Measurements from ENCODE around the gene PIGR.

Gene PIGR

GRCh38 chr1:206895837-206896242 is 50.4 kb downstream of the PIGR start:
- no peak overlapping the region for H3K4me3 ChIP-seq (replicated peaks in 1 of 2; ENCODE audit: low read depth in 2 of 2, low read length in 2 of 2)
- no peak for TF ChIP-seq CTCF (IDR thresholded peaks at IDR 0.05; ENCODE audit: low read depth, low read length)
- peak; percentile 82 to 92 for DNase-seq (ENCODE audit: low read depth in 2 of 2)

GRCh38 chr1:206895325-206895724 is 50.9 kb downstream of the PIGR start:
- H3K4me3 ChIP-seq (replicated peaks in 1 of 2; ENCODE audit: low read depth in 2 of 2, low read length in 2 of 2) = no peak overlapping the region
- no peak for TF ChIP-seq CTCF (IDR thresholded peaks at IDR 0.05; ENCODE audit: low read depth, low read length)
- no peak for DNase-seq (ENCODE audit: low read depth in 2 of 2)

GRCh38 chr1:206893380-206893779 is 52.9 kb downstream of the PIGR start:
- DNase-seq (ENCODE audit: low read depth in 2 of 2) = no peak
- no peak overlapping the region for H3K4me3 ChIP-seq (replicated peaks in 1 of 2; ENCODE audit: low read depth in 2 of 2, low read length in 2 of 2)
- no peak for TF ChIP-seq CTCF (IDR thresholded peaks at IDR 0.05; ENCODE audit: low read depth, low read length)

GRCh38 chr1:206892351-206892984 is 53.8 kb downstream of the PIGR start:
- DNase-seq (ENCODE audit: low read depth in 2 of 2) = peak; percentile 74 to 77
- H3K4me3 ChIP-seq (replicated peaks in 1 of 2; ENCODE audit: low read depth in 2 of 2, low read length in 2 of 2) = no peak overlapping the region
- no peak for TF ChIP-seq CTCF (IDR thresholded peaks at IDR 0.05; ENCODE audit: low read depth, low read length)

GRCh38 chr1:206891412-206891811 is 54.9 kb downstream of the PIGR start:
- peak; percentile 46 to 70 for DNase-seq (ENCODE audit: low read depth in 2 of 2)

GRCh38 chr1:206890125-206891060 is 55.9 kb downstream of the PIGR start:
- TF ChIP-seq CTCF (IDR thresholded peaks at IDR 0.05; ENCODE audit: low read depth, low read length) = no peak
- DNase-seq (ENCODE audit: low read depth in 2 of 2) = peak; percentile 94
- H3K4me3 ChIP-seq (replicated peaks in 1 of 2; ENCODE audit: low read depth in 2 of 2, low read length in 2 of 2) = peak overlapping the region in 1 of 2 donors; percentile 12

More at GRCh38 chr1:206891412-206891811, 54.9 kb downstream of the PIGR start:
- TF ChIP-seq CTCF (IDR thresholded peaks at IDR 0.05; ENCODE audit: low read depth, low read length) = no peak
- H3K4me3 ChIP-seq (replicated peaks in 1 of 2; ENCODE audit: low read depth in 2 of 2, low read length in 2 of 2) = no peak overlapping the region

Data from cardiac fibroblast (primary cell).